ENCODE measurements around the gene UIMC1.

The UIMC1 gene

DNA sequence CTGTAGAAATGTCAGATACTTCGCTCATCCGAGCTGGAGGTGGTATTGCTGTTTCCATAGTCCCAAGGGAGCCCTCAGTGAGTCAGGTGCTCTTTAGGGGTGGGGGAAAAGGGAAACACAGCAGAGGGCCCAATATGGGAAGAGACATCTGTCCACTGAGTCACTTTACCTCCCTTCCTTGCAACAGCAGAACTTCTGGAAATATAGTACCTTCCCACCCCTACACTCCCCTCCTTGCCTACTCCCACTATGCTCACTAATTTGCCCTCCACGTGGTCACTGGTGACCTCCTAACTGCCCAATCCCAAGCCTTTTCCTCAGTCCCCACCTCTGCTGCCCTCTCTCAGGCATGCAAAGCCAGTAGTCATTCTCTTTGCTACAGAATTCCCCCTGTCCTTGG lies 109.3 kb downstream of the UIMC1 start:
- H3K4me1 ChIP-seq (ENCODE audit: low read depth, poor library complexity, severe bottlenecking), result no peaks in the 10 kb centered on the region
- H3K27ac ChIP-seq, result no peak overlapping the region

DNA sequence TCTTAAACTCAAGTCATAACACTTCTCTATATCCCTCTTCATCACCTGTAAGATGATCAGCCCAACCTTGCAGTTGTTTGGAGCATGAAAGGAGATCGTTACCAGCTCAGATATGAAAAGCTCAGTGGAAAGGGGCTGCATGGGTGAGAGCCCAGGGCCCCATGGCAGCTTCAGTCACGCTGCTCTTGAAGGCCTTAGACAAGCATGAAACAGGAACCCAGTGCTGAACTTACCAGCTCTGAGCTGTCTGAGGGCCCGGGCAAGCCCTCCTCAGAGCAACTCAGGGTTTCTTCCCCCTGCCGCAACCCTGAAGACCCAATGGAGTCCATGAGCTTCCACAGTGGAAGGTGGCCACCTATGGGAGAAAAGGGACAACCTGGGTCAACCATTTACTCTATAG lies 110.7 kb downstream of the UIMC1 start:
- Histone ChIP-seq H3K27me3 (ENCODE audit: insufficient read depth, low read depth) (no peaks in the 10 kb centered on the region), H3K4me1 (ENCODE audit: low read depth, poor library complexity, severe bottlenecking) (no peaks in the 10 kb centered on the region), H3K27ac (no peak overlapping the region), H3K4me3 (IDR thresholded peaks at IDR 0.05; ENCODE audit: insufficient read depth, low read depth, low read length) (no peak overlapping the region), H3K36me3 (ENCODE audit: insufficient read depth) (no peaks in the 10 kb centered on the region), H3K9ac (no peak overlapping the region), H4K20me1 (ENCODE audit: insufficient read depth) (no peaks in the 10 kb centered on the region), H2AFZ (ENCODE audit: low read depth) (no peak overlapping the region), H3K79me2 (ENCODE audit: insufficient read depth, low read depth) (no peaks in the 10 kb centered on the region), H3K4me2 (no peak overlapping the region)
- TF ChIP-seq, protein P1, sequence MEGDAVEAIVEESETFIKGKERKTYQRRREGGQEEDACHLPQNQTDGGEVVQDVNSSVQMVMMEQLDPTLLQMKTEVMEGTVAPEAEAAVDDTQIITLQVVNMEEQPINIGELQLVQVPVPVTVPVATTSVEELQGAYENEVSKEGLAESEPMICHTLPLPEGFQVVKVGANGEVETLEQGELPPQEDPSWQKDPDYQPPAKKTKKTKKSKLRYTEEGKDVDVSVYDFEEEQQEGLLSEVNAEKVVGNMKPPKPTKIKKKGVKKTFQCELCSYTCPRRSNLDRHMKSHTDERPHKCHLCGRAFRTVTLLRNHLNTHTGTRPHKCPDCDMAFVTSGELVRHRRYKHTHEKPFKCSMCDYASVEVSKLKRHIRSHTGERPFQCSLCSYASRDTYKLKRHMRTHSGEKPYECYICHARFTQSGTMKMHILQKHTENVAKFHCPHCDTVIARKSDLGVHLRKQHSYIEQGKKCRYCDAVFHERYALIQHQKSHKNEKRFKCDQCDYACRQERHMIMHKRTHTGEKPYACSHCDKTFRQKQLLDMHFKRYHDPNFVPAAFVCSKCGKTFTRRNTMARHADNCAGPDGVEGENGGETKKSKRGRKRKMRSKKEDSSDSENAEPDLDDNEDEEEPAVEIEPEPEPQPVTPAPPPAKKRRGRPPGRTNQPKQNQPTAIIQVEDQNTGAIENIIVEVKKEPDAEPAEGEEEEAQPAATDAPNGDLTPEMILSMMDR (conservative IDR thresholded peaks at IDR 0.05; ENCODE audit: low read depth, low read length), result no peak

More for the DNA sequence above, 109.3 kb downstream of the UIMC1 start:
- Histone ChIP-seq H3K4me3 (IDR thresholded peaks at IDR 0.05; ENCODE audit: insufficient read depth, low read depth, low read length) (no peak overlapping the region), H2AFZ (ENCODE audit: low read depth) (no peak overlapping the region), H3K9ac (no peak overlapping the region), H3K36me3 (ENCODE audit: insufficient read depth) (no peaks in the 10 kb centered on the region), H3K79me2 (ENCODE audit: insufficient read depth, low read depth) (no peaks in the 10 kb centered on the region), H4K20me1 (ENCODE audit: insufficient read depth) (no peaks in the 10 kb centered on the region), H3K4me2 (no peak overlapping the region), H3K27me3 (ENCODE audit: insufficient read depth, low read depth) (no peaks in the 10 kb centered on the region)
- TF ChIP-seq, protein P1 (conservative IDR thresholded peaks at IDR 0.05; ENCODE audit: low read depth, low read length), result no peak

DNA sequence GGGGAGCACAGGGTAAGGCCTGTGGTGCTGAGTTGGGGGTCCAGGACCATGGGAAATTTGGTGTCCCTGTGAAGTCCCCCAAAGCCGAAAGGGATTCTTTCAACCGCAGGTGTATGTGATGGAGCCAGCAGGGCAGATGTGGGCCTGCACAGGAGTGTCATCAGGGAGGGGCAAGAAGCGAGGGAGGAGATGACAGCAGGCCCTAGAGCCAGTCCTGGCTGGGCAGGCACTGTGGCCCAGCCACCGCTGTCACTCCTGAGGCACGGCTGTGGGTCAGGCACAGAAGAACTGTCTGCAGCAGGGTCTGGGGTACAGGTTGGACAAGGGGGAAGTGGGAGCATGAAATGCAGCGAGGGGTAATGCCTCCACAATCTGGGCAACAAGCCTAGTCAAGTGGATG lies 112.3 kb downstream of the UIMC1 start:
- no peaks in the 10 kb centered on the region for H3K27me3 ChIP-seq (ENCODE audit: insufficient read depth, low read depth)
- H3K27ac ChIP-seq, result no peak overlapping the region
- TF ChIP-seq, protein P1 (conservative IDR thresholded peaks at IDR 0.05; ENCODE audit: low read depth, low read length), result no peak
- no peaks in the 10 kb centered on the region for H4K20me1 ChIP-seq (ENCODE audit: insufficient read depth)
- H3K4me1 ChIP-seq (ENCODE audit: low read depth, poor library complexity, severe bottlenecking), result no peaks in the 10 kb centered on the region
- no peak overlapping the region for H3K4me3 ChIP-seq (IDR thresholded peaks at IDR 0.05; ENCODE audit: insufficient read depth, low read depth, low read length)
- H2AFZ ChIP-seq (ENCODE audit: low read depth), result no peak overlapping the region
- H3K36me3 ChIP-seq (ENCODE audit: insufficient read depth), result no peaks in the 10 kb centered on the region
- H3K4me2 ChIP-seq, result no peak overlapping the region
- no peak overlapping the region for H3K9ac ChIP-seq
- no peaks in the 10 kb centered on the region for H3K79me2 ChIP-seq (ENCODE audit: insufficient read depth, low read depth)

DNA sequence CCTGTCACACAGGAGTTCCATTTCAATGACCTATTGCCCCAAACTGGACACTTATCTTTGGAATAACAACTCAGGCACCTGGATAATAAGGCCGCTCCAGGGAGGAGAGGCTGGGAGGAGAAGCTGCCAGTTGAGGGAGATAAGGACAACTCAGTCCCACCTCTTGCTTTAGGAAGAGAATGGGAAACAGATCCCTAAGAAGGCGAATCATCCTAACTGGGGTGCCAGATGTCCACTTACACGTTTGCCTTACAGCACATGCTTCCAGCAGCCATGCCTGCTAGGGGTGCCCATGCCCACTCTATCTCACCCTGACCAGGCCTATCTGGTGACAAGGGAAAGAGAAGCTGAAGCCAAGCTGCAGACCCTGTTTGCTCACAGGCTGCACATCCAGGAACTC lies 113.9 kb downstream of the UIMC1 start:
- H3K36me3 ChIP-seq (ENCODE audit: insufficient read depth), result no peaks in the 10 kb centered on the region
- no peak overlapping the region for H3K4me3 ChIP-seq (IDR thresholded peaks at IDR 0.05; ENCODE audit: insufficient read depth, low read depth, low read length)
- no peak overlapping the region for H2AFZ ChIP-seq (ENCODE audit: low read depth)
- no peaks in the 10 kb centered on the region for H3K27me3 ChIP-seq (ENCODE audit: insufficient read depth, low read depth)
- H4K20me1 ChIP-seq (ENCODE audit: insufficient read depth), result no peaks in the 10 kb centered on the region
- H3K79me2 ChIP-seq (ENCODE audit: insufficient read depth, low read depth), result no peaks in the 10 kb centered on the region
- no peaks in the 10 kb centered on the region for H3K4me1 ChIP-seq (ENCODE audit: low read depth, poor library complexity, severe bottlenecking)
- H3K27ac ChIP-seq, result no peak overlapping the region
- H3K9ac ChIP-seq, result no peak overlapping the region
- no peak overlapping the region for H3K4me2 ChIP-seq
- TF ChIP-seq, protein P1 (conservative IDR thresholded peaks at IDR 0.05; ENCODE audit: low read depth, low read length), result no peak

Measured in KMS-11 (cell line).